Transverse colon (tissue), 4 donors: Measurements from ENCODE around the gene TMSB10. TPM values are rescaled to one million over a fixed set of nuclear protein-coding genes. Genes with fewer than 3 reads are reported as not detected.
"Not testable (repeated sequence)": the region's sequence is repeated elsewhere in the genome, so short reads cannot be mapped to it uniquely, and the experiment has no call there.

ENCODE experiments used
- DNase-seq: peaks from one replicate; pipeline ENCODE4 v3.0.0-alpha.2; 2019
- H3K27ac ChIP-seq, 4 donors: fragments of 200-600 bp; sonication (generic); 2 replicates each; pipeline ENCODE4 v1.5.1; 2016 to 2018; ENCODE audit warnings: inconsistent platforms in 4 of 4
- H3K27me3 ChIP-seq: fragments of 200-600 bp; sonication (generic); 2 replicates; pipeline ENCODE4 v1.5.1; 2017; ENCODE audit warnings: inconsistent platforms
- H3K36me3 ChIP-seq, 4 donors: fragments of 200-600 bp; sonication (generic); 2 replicates each; pipeline ENCODE4 v1.5.1; 2017 to 2019; ENCODE audit warnings: inconsistent platforms in 4 of 4
- H3K4me1 ChIP-seq, 4 donors: fragments of 200-600 bp; sonication (generic); 2 replicates each; pipeline ENCODE4 v1.5.1; 2017 to 2020; ENCODE audit warnings: inconsistent platforms in 4 of 4
- H3K4me3 ChIP-seq, 4 donors: fragments of 200-600 bp; sonication (generic); 1 replicate in 1 of 4; 2 replicates in 3 of 4; pipeline versions ENCODE4 v1.5.1 to v1.6.1; 2017 to 2019; ENCODE audit warnings: inconsistent platforms in 4 of 4
- H3K9me3 ChIP-seq, 2 donors: fragments of 200-600 bp; sonication (generic); 2 replicates each; pipeline ENCODE4 v1.5.1; 2017 to 2019; ENCODE audit warnings: inconsistent platforms in 2 of 2
- CTCF ChIP-seq, 5 experiments: fragments of 200-600 bp in 3 of 5; fragments of 450-650 bp in 2 of 5; sonication (generic) in 3 of 5; IDR thresholded peaks; 1 replicate in 2 of 5; 2 replicates in 3 of 5; pipeline ENCODE4 v1.5.1; 2016 to 2017; ENCODE audit warnings: antibody characterized with exemption in 5 of 5, inconsistent platforms in 3 of 5, mild to moderate bottlenecking in 2 of 5, moderate library complexity in 1 of 5
- EP300 ChIP-seq: sonication (generic); formaldehyde crosslinking; IDR thresholded peaks from one replicate; pipeline ENCODE4 v1.6.1; 2017; ENCODE audit warnings: antibody characterized with exemption, low read depth
- POLR2A ChIP-seq: fragments of 450-650 bp; IDR thresholded peaks from one replicate; pipeline ENCODE4 v1.6.1; 2016; ENCODE audit warnings: antibody characterized with exemption, mild to moderate bottlenecking, moderate library complexity
- POLR2AphosphoS5 ChIP-seq, 3 donors: sonication (generic); formaldehyde crosslinking; IDR thresholded peaks; one replicate each; pipeline ENCODE4 v1.6.1; 2016; ENCODE audit warnings: antibody characterized with exemption in 3 of 3
- WGBS, 2 donors: methylation state at CpG; one replicate each; pipeline ENCODE4 v1.1.5; 2018; ENCODE audit warnings: low coverage in 1 of 2; 5-methylcytosine and 5-hydroxymethylcytosine counted together
- in situ Hi-C, 4 donors: fragments of 200-750 bp; cut with MboI; loops; one replicate each; pipeline versions ENCODE4 v1.15.0 to v1.15.1; 2017; ENCODE audit warnings: low sequenced_read_pairs in 3 of 4, low pct_ligation_motif_present in 1 of 4, low pct_unique_long_range_greater_than_20kb in 1 of 4
- intact Hi-C: fragments of 100-400 bp; cut with DNase I; formaldehyde crosslinking; loops from one replicate; pipeline ENCODE4 v1.15.1; 2023; ENCODE audit warnings: low total_unique reads
- total RNA-seq, 4 donors: library from RNA; depleted of rRNA; stranded (reverse); fragments of >200 nt; gene quantifications; one replicate each; pipeline ENCODE4 v1.1.0, GENCODE V29; 2016

The TMSB10 gene
- total RNA-seq, 4 donors from 2014 or later, result 1,619 to 4,787 (median 3,693) TPM

- Histone ChIP-seq H3K27ac (no peak overlapping the region), H3K4me3 (no peak overlapping the region), H3K9me3 (no peaks in the 10 kb centered on the region), H3K27me3 (no peaks in the 10 kb centered on the region), H3K4me1 (peaks cover 10 to 55% (median 22%) of the 10 kb centered on the region in 4 donors), H3K36me3 (no peaks in the 10 kb centered on the region)
- intact Hi-C loops (no loop called here), in situ Hi-C loops (loop anchor here in 1 of 4 donors (25.0 kb wide), 1 partner anchor 345 kb away; no protein-coding TSS in a partner anchor)
- no peak for DNase-seq
- TF ChIP-seq CTCF (IDR thresholded peaks at IDR 0.05) (no peak), EP300 (no peak)
- whole genome bisulfite sequencing, 2 donors, result 91% methylated on average over 2 of the region's 2 CpGs; no CpG with 5 or more reads in 1 of the 2 donors
Measured at GRCh38 chr2:84942166-84942565, 36.7 kb downstream of the TMSB10 start.

GRCh38 chr2:84942964-84943421, 37.5 kb downstream of the TMSB10 start:
- no peak for TF ChIP-seq POLR2A
- TF ChIP-seq CTCF (IDR thresholded peaks at IDR 0.05), result no peak
- TF ChIP-seq EP300, result no peak
- TF ChIP-seq POLR2AphosphoS5 (IDR thresholded peaks at IDR 0.05), result no peak
- no peak overlapping the region for H3K4me3 ChIP-seq
- no peak for DNase-seq
- no peaks in the 10 kb centered on the region for H3K27me3 ChIP-seq
- peaks cover 10 to 55% (median 22%) of the 10 kb centered on the region in 4 donors for H3K4me1 ChIP-seq
- WGBS, 2 donors, result 64 to 83% methylated on average over 1 to 4 of the region's 4 CpGs
- no peaks in the 10 kb centered on the region for H3K9me3 ChIP-seq
- intact Hi-C loops, result no loop called here
- in situ Hi-C loops, result loop anchor here in 1 of 4 donors (25.0 kb wide), 1 partner anchor 344 kb away; no protein-coding TSS in a partner anchor
- no peaks in the 10 kb centered on the region for H3K36me3 ChIP-seq
- H3K27ac ChIP-seq, result no peak overlapping the region

GRCh38 chr2:84944295-84944909, 38.9 kb downstream of the TMSB10 start:
- intact Hi-C loops, result no loop called here
- Histone ChIP-seq H3K9me3 (no peaks in the 10 kb centered on the region), H3K4me3 (no peak overlapping the region), H3K27ac (no peak overlapping the region), H3K4me1 (peaks cover 10 to 44% (median 21%) of the 10 kb centered on the region in 4 donors), H3K27me3 (no peaks in the 10 kb centered on the region), H3K36me3 (no peaks in the 10 kb centered on the region)
- 87 to 92% methylated on average over 4 to 7 of the region's 7 CpGs for WGBS, 2 donors
- TF ChIP-seq POLR2AphosphoS5 (IDR thresholded peaks at IDR 0.05) (no peak), POLR2A (no peak), EP300 (no peak), CTCF (IDR thresholded peaks at IDR 0.05) (no peak)
- in situ Hi-C loops, result loop anchor here in 1 of 4 donors (25.0 kb wide), 1 partner anchor 343 kb away; no protein-coding TSS in a partner anchor
- no peak for DNase-seq

- peak overlapping the region; percentile 73 to 83 (median 78) for H3K27ac ChIP-seq
- 20 to 33% methylated on average over 2 to 3 of the region's 3 CpGs for WGBS, 2 donors
- peak; percentile 63 for DNase-seq
Measured at GRCh38 chr2:84945838-84946203, 40.4 kb downstream of the TMSB10 start.

More at GRCh38 chr2:84945838-84946203, 40.4 kb downstream of the TMSB10 start:
- H3K36me3 ChIP-seq, H3K4me3 ChIP-seq, intact Hi-C loops, H3K9me3 ChIP-seq, H3K27me3 ChIP-seq: not testable (repeated sequence)
- peaks cover 0 to 30% (median 12%) of the 10 kb centered on the region in 4 donors for H3K4me1 ChIP-seq
- in situ Hi-C loops, result loop anchor here in 1 of 4 donors (25.0 kb wide), 1 partner anchor 341 kb away; no protein-coding TSS in a partner anchor
